Karpas-422 (cell line): ENCODE results near the gene FICD. TPM values are rescaled to one million over a fixed set of nuclear protein-coding genes. Genes with fewer than 3 reads are reported as not detected.

ENCODE experiments used
- DNase-seq: peaks from one replicate; pipeline ENCODE4 v3.0.0-alpha.2; 2015
- H2AFZ ChIP-seq: fragments of 200-600 bp; sonication (generic); 2 replicates; pipeline ENCODE4 v1.6.1; 2014; ENCODE audit warnings: antibody characterized with exemption, low read length, mixed read lengths
- H3K27ac ChIP-seq: fragments of 200-600 bp; sonication (generic); 2 replicates; pipeline ENCODE4 v1.5.1; 2014; ENCODE audit warnings: mild to moderate bottlenecking, low read length, moderate library complexity
- H3K27me3 ChIP-seq: fragments of 200-600 bp; sonication (generic); 2 replicates; pipeline ENCODE4 v1.6.1; 2014; ENCODE audit warnings: low read length, mixed read lengths
- H3K36me3 ChIP-seq: fragments of 200-600 bp; sonication (generic); 2 replicates; pipeline ENCODE4 v1.6.1; 2014; ENCODE audit warnings: low read length, mixed read lengths; ENCODE audit not compliant: insufficient read depth
- H3K4me1 ChIP-seq: fragments of 200-600 bp; sonication (generic); 2 replicates; pipeline ENCODE4 v1.6.1; 2014; ENCODE audit warnings: mild to moderate bottlenecking, low read length, mixed read lengths
- H3K4me2 ChIP-seq: fragments of 200-600 bp; sonication (generic); 2 replicates; pipeline ENCODE4 v1.6.1; 2014; ENCODE audit warnings: low read length, low read depth, mild to moderate bottlenecking; ENCODE audit not compliant: poor library complexity, severe bottlenecking
- H3K4me3 ChIP-seq: fragments of 200-600 bp; sonication (generic); 2 replicates; pipeline ENCODE4 v1.5.1; 2014; ENCODE audit warnings: mild to moderate bottlenecking, antibody characterized with exemption, low read length, mixed read lengths
- H3K79me2 ChIP-seq: fragments of 200-600 bp; sonication (generic); 2 replicates; pipeline ENCODE4 v1.6.1; 2014; ENCODE audit warnings: mild to moderate bottlenecking, low read length, mixed read lengths
- H3K9ac ChIP-seq: fragments of 200-600 bp; sonication (generic); 2 replicates; pipeline ENCODE4 v1.6.0; 2014; ENCODE audit warnings: low read length
- H3K9me2 ChIP-seq: fragments of 200-600 bp; sonication (generic), shearing (Covaris generic); replicated peaks from 2 replicates; pipeline ENCODE4 v1.6.0; 2014; ENCODE audit warnings: mild to moderate bottlenecking, low read length, moderate library complexity; ENCODE audit not compliant: insufficient read depth
- H3K9me3 ChIP-seq: fragments of 300-700, 200-600 bp; sonication (generic); 2 replicates; pipeline ENCODE4 v1.6.1; 2014; ENCODE audit warnings: low read length, mixed read lengths
- H4K20me1 ChIP-seq: fragments of 200-600 bp; sonication (generic); 2 replicates; pipeline ENCODE4 v1.6.1; 2014; ENCODE audit warnings: mild to moderate bottlenecking, antibody characterized with exemption, low read length, low read depth; ENCODE audit not compliant: insufficient read depth
- total RNA-seq: library from RNA; depleted of rRNA; stranded (reverse); fragments of >200 nt; shearing (Covaris generic); gene quantifications from 2 replicates; pipeline ENCODE4 v1.2.3, GENCODE V29; 2014; ENCODE audit warnings: low replicate concordance; rRNA removed

FICD gene
- total RNA-seq: 4.0 and 5.5 TPM in 2 replicates

DNA sequence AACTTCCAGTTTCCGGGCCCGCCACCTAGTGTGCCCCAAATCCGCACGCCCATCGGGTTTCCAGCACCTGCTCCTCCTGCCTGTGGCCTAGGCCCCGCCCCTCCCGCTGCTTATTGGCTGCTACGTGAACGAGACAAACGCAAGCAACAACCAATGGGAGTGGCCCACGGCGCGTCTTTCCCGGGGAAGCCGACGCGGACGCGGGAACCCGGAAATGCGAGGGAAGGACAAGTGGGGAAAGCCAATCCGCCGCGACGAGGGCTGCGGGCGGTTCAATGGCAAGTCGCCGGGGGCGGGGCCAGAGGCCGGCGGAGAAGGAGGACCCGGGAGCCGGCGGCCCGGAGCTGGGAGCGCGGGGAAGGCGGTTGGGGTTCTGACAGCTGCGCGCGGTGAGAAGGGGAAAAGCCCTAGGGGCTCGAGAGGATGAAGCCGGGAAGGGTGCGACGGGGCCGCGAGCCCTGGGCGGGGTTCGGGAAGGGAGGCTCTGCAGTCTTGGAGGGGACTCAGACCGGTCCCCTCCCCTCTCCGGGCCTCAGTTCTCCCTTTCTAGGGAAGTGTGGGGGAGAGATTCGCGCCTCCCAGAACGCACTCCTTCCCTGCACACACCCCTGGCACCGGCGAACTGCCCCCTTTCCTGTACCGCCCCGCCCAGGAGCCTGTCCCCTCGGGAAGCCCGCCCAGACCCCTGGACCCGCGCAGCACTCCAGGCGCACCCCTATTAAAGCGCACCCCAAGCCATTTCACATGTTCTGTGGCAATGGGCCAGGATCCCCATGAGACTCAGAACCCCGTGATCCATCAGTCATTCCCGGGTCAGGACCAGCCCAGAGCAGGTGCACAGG is at the start of gene FICD:
TSS of gene FICD (plus strand) at position 305 of the 842 bp plus-strand sequence. CDS start 1,696 bp downstream, outside the sequence.
- Histone ChIP-seq H2AFZ (0 out of 2 replicates have a peak within 1 kb of the TSS, but pooled peaks have one; percentile 69), H3K4me2 (peak within 1 kb of the TSS; percentile 77), H3K4me3 (peak within 1 kb of the TSS; percentile 80), H3K36me3 (peaks cover 15% of the 10 kb centered on the region; the same call in 1 of the 2 replicates), H3K4me1 (peaks cover 22% of the 10 kb centered on the region), H3K9me3 (no peaks in the 10 kb centered on the region), H3K27me3 (no peaks in the 10 kb centered on the region), H3K9me2 (no peaks in the 10 kb centered on the region), H3K27ac (peak within 1 kb of the TSS; percentile 5; the same call in 1 of the 2 replicates), H3K9ac (peak within 1 kb of the TSS; percentile 75), H3K79me2 (no peaks in the 10 kb centered on the region), H4K20me1 (0 out of 2 replicates have a peak, but pooled peaks cover 12% of the 10 kb centered on the region)
- peak; percentile 99 for DNase-seq

DNA sequence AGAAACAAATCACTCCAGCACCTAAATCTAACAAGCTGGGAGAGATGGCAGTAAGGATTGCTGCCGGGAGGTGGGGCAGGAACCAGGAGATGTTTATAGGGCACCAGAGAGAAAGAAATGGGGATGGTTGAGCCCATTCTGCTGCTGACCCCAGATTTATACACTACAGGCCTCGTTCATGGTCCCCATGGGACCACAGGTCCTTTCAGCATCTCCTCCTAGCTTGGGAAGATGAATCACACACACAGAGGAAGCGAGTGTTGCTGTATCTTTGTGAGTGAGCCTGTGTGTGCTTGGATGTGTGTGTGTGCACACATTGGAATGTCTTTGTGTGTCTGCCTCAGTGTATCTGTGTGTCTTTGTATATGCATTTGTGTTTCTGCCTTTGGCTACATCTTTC is 49.7 kb upstream of the FICD start:
- H3K27me3 ChIP-seq: no peaks in the 10 kb centered on the region
- H3K9me3 ChIP-seq: no peaks in the 10 kb centered on the region
- no peaks in the 10 kb centered on the region for H3K36me3 ChIP-seq
- H3K9me2 ChIP-seq: no peaks in the 10 kb centered on the region
- H2AFZ ChIP-seq: no peak overlapping the region
- no peak overlapping the region for H3K27ac ChIP-seq
- H4K20me1 ChIP-seq: no peaks in the 10 kb centered on the region
- no peak for DNase-seq
- H3K4me2 ChIP-seq: no peak overlapping the region
- no peak overlapping the region for H3K9ac ChIP-seq
- no peaks in the 10 kb centered on the region for H3K79me2 ChIP-seq
- no peak overlapping the region for H3K4me3 ChIP-seq
- H3K4me1 ChIP-seq: no peaks in the 10 kb centered on the region

DNA sequence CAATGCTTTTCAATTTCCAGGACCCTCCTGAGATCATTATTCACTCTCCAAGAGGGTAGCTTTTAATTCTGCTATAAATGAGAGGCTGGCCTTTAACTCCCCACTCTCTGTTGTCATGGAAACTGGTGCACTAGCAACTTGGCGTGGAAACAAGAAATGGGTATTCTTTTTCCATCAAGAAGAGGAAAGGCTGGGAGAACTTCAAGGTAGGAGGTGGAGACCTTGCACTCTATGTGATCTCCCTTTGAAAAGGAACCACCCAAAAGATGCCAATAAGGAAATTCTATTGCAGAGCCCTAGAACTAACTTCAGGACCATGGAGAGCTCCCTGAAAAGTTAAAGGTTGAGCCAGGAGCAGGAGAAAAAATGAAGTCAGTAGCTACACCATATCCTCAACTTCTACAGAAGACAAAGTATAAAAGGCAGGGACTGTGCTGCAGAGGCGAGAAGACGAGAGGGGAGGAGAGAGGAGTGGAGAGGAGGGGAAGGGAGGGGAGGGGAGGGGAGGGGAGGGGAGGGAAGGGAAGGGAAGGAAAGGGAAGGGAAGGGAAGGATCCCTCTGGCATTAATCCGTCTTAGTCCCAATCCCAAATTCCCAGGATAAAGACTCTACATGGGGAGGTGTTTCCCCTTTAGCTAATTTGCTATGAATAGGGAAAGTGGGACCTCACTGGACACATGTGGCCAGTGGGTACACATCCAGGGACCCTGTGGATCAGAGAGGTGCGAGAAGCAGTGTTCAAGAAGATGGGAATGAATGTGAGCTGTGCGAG is 46.7 kb upstream of the FICD start:
- no peak overlapping the region for H3K4me3 ChIP-seq

DNA sequence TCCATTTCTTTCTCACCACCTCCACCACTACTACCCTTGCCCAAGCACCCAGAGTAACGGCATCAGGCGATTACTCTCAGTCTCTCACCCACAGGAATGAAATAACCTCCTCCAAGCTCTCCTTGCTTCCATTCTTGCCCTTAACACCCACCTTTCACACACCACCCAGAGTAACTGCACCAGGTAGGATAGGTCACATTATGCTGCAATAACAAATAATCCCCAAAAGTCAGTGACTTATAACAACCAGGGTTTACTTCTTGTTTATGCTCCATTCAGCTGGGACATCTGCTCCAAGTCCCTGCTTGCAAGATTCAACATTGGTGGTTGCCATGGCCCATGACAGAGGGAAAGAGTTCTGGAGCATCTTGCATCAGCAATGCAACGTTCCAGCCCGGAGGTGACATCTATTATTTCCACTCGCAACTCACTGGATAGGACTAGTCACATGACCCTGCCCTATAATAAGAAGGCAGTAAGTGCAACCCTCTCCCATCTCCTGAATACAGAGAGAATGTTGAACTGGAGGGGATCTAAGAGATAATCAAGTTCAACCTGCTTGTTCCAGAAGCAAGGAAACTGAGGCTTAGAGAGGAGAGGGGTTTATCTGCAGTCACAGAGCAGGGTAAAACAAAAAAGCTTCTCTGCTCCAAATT is 41.5 kb upstream of the FICD start:
- no peak overlapping the region for H2AFZ ChIP-seq
- no peaks in the 10 kb centered on the region for H3K9me2 ChIP-seq
- no peaks in the 10 kb centered on the region for H3K27me3 ChIP-seq
- H3K4me1 ChIP-seq: no peaks in the 10 kb centered on the region
- H3K4me2 ChIP-seq: no peak overlapping the region
- H3K27ac ChIP-seq: no peak overlapping the region
- H3K9ac ChIP-seq: no peak overlapping the region
- H3K9me3 ChIP-seq: no peaks in the 10 kb centered on the region
- no peak overlapping the region for H3K4me3 ChIP-seq
- no peaks in the 10 kb centered on the region for H4K20me1 ChIP-seq
- no peaks in the 10 kb centered on the region for H3K36me3 ChIP-seq
- DNase-seq: no peak
- H3K79me2 ChIP-seq: no peaks in the 10 kb centered on the region

More for the DNA sequence above, 46.7 kb upstream of the FICD start:
- Histone ChIP-seq H3K36me3 (no peaks in the 10 kb centered on the region), H3K9me2 (no peaks in the 10 kb centered on the region), H3K9me3 (no peaks in the 10 kb centered on the region), H3K9ac (no peak overlapping the region), H3K27me3 (no peaks in the 10 kb centered on the region), H4K20me1 (no peaks in the 10 kb centered on the region), H3K27ac (no peak overlapping the region), H2AFZ (no peak overlapping the region), H3K4me2 (no peak overlapping the region), H3K4me1 (no peaks in the 10 kb centered on the region), H3K79me2 (no peaks in the 10 kb centered on the region)
- peak; percentile 80 for DNase-seq

DNA sequence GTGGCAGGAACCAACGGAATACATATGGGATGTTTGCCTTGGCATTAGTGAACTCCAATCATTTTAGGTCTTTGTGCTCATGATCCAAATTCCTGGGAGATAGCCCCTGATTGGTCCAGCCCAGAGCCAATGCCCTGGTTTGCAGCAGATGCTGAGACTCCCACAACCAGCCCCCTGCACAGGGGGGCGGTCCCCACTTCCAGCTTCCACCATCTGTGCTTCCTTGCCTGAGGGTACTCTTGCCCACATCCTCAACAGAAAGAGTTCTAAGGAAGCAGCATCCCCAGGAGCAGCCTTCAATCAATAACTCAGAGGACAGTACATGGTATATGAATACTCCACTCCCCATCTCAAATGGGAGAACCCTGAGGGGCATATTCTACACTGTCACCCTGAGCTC is 39.7 kb upstream of the FICD start:
- Histone ChIP-seq H3K79me2 (no peaks in the 10 kb centered on the region), H2AFZ (no peak overlapping the region), H3K36me3 (no peaks in the 10 kb centered on the region), H3K4me2 (no peak overlapping the region), H3K4me1 (no peaks in the 10 kb centered on the region), H3K27me3 (no peaks in the 10 kb centered on the region), H3K9ac (no peak overlapping the region), H3K4me3 (no peak overlapping the region), H3K27ac (no peak overlapping the region), H3K9me2 (no peaks in the 10 kb centered on the region), H4K20me1 (no peaks in the 10 kb centered on the region), H3K9me3 (no peaks in the 10 kb centered on the region)
- no peak for DNase-seq

DNA sequence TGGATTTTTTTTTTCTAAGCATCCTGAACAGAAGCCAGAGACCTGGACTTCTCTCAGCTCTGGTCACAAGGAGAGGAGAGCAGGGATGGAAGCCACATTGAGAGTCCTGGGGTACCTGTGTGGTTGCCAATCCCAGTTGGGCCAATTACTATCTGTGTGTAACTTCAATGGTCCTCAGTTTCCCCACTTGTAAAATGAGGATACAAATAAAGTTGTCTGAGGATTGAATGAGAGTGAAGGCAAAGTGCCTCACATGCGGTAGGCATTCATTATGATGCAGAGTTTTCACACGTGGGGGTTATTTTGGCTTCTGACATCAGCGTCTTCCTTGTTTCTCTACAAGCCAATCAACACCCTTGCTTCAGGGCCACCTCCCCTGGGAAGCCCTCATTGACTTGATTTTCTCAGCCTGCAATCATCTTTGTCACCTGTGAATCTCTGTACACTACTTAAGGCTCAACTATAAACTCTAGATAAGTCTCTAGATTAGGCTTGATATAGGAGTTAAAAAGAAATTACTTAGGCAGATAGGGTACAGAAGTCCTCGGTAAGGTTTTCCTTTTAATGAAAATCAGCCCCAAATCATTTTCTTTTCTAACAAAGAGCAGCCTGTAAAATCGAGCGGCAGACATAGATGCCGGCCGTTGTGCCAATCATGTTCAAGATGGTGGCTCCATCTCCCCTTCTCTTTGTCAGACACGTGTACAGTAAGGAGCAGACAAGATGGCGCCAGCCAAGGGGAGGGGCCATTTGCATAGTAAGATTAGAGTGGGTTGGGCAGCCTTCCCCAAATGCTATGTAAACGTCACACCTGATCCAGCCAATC is 37.8 kb upstream of the FICD start:
- Histone ChIP-seq H4K20me1 (no peaks in the 10 kb centered on the region), H3K79me2 (no peaks in the 10 kb centered on the region), H3K36me3 (no peaks in the 10 kb centered on the region), H2AFZ (no peak overlapping the region), H3K4me2 (no peak overlapping the region), H3K9me3 (no peaks in the 10 kb centered on the region), H3K9me2 (no peaks in the 10 kb centered on the region), H3K27ac (no peak overlapping the region), H3K4me1 (no peaks in the 10 kb centered on the region), H3K27me3 (no peaks in the 10 kb centered on the region), H3K4me3 (no peak overlapping the region), H3K9ac (no peak overlapping the region)
- no peak for DNase-seq

DNA sequence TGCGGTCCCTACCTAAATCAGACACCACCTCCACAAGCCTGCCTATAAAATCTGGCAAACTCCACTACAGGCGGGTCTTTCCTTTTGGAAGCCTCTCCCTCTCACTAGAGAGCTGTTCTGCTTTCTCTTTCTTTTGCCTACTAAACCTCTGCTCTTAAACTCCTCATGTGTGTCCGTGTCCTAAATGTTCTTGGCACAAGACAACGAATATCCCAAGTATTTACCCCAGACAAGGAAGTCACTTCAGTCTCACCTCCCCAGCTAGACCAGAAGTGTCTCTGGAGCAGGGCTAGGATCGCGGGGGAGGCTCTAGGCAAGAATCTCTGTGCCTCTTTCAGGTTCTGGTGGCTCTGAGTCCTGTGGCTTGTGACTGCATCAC is 37.2 kb upstream of the FICD start:
- H3K27me3 ChIP-seq: no peaks in the 10 kb centered on the region
- no peaks in the 10 kb centered on the region for H3K9me3 ChIP-seq
- no peaks in the 10 kb centered on the region for H4K20me1 ChIP-seq
- H3K4me1 ChIP-seq: no peaks in the 10 kb centered on the region
- no peak overlapping the region for H3K4me2 ChIP-seq
- no peaks in the 10 kb centered on the region for H3K36me3 ChIP-seq
- no peak overlapping the region for H3K4me3 ChIP-seq
- no peak overlapping the region for H2AFZ ChIP-seq
- no peaks in the 10 kb centered on the region for H3K79me2 ChIP-seq
- H3K9ac ChIP-seq: no peak overlapping the region
- H3K27ac ChIP-seq: no peak overlapping the region
- DNase-seq: no peak
- no peaks in the 10 kb centered on the region for H3K9me2 ChIP-seq
